NT2/D1 (cell line): Measurements from ENCODE around the gene PACS2.

Experiments used
- SUZ12 ChIP-seq: IDR thresholded peaks from 2 replicates; pipeline ENCODE4 v1.6.1; 2011; ENCODE audit not compliant: insufficient read length, insufficient read depth; ENCODE audit errors: extremely low read depth
- ZNF274 ChIP-seq: IDR thresholded peaks from 2 replicates; pipeline ENCODE4 v1.6.1; 2011; ENCODE audit warnings: mild to moderate bottlenecking, low read depth, low read length

DNA sequence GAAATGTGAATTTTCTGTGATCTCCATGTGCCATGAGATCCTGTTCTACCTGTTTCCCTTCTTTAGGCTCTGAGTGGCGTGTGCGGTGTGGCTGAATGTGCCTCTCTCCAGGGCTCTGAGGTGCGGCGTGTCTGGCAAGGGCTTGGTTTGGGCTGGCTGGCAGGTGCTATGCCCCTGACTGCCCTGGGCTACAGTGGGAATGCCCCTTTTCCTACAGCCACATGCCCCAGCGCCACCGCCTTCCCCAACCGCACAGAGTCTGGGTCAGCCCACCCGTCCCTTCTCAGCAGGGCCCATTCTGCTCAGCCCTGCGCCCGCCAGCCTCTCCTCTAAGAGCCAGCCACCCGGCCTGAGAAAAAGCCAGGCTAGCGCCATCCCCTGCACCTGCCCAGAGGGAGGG lies 41.5 kb upstream of the PACS2 start:
- no peak for TF ChIP-seq ZNF274
- TF ChIP-seq SUZ12, result no peak
